Activated T-cell treated with anti-CD3 and anti-CD28 coated beads for 4 hours (primary cell): Measurements from ENCODE around the gene SELENOW.
"Not testable (repeated sequence)": the region's sequence is repeated elsewhere in the genome, so short reads cannot be mapped to it uniquely, and the experiment has no call there.

Source experiments
- DNase-seq: peaks from one replicate; pipeline ENCODE4 v3.0.0-alpha.2; 2020

SELENOW gene

GRCh38 chr19:47787307-47787706 lies 8.8 kb downstream of the SELENOW start:
- not testable (repeated sequence) for DNase-seq

GRCh38 chr19:47789811-47790210 lies 11.3 kb downstream of the SELENOW start:
- not testable (repeated sequence) for DNase-seq

GRCh38 chr19:47790398-47790814 lies 11.9 kb downstream of the SELENOW start:
- DNase-seq = peak; percentile 87

- no peak for DNase-seq
Measured at GRCh38 chr19:47792616-47793015, 14.1 kb downstream of the SELENOW start.

- no peak for DNase-seq
Measured at GRCh38 chr19:47794526-47794925, 16.0 kb downstream of the SELENOW start.

- no peak for DNase-seq
Measured at GRCh38 chr19:47796785-47797184, 18.3 kb downstream of the SELENOW start.

- no peak for DNase-seq
Measured at GRCh38 chr19:47797996-47798903, 19.7 kb downstream of the SELENOW start.

GRCh38 chr19:47798904-47799266 lies 20.4 kb downstream of the SELENOW start:
- DNase-seq = no peak

- DNase-seq = no peak
Measured at GRCh38 chr19:47801270-47801669, 22.8 kb downstream of the SELENOW start.

GRCh38 chr19:47802521-47803043 lies 24.1 kb downstream of the SELENOW start:
- DNase-seq = no peak

- DNase-seq = not testable (repeated sequence)
Measured at GRCh38 chr19:47803148-47803547, 24.6 kb downstream of the SELENOW start.

GRCh38 chr19:47803671-47804070 lies 25.2 kb downstream of the SELENOW start:
- not testable (repeated sequence) for DNase-seq

- DNase-seq = not testable (repeated sequence)
Measured at GRCh38 chr19:47804451-47804850, 25.9 kb downstream of the SELENOW start, which contains the start of gene TPRX1. TSS of gene TPRX1 (minus strand) at chr19:47804551. CDS start at chr19:47804539, 12 bp downstream.

- DNase-seq = no peak
Measured at GRCh38 chr19:47805313-47805712, 26.8 kb downstream of the SELENOW start.

- no peak for DNase-seq
Measured at GRCh38 chr19:47806435-47806834, 27.9 kb downstream of the SELENOW start.

- DNase-seq = peak; percentile 74
Measured at GRCh38 chr19:47813304-47813994, 34.9 kb downstream of the SELENOW start.

GRCh38 chr19:47813995-47814328 lies 35.5 kb downstream of the SELENOW start:
- no peak for DNase-seq

- not testable (repeated sequence) for DNase-seq
Measured at GRCh38 chr19:47816270-47816669, 37.8 kb downstream of the SELENOW start.

- DNase-seq = not testable (repeated sequence)
Measured at GRCh38 chr19:47818221-47818620, 39.7 kb downstream of the SELENOW start.

- DNase-seq = no peak
Measured at GRCh38 chr19:47819858-47820257, 41.4 kb downstream of the SELENOW start.

GRCh38 chr19:47820410-47820809 lies 41.9 kb downstream of the SELENOW start:
- no peak for DNase-seq

GRCh38 chr19:47821460-47822020 lies 43.0 kb downstream of the SELENOW start, which contains the start of gene CRX:
TSS of gene CRX (plus strand) at chr19:47821937. CDS start at chr19:47834444, 12,507 bp downstream.
- no peak for DNase-seq

- DNase-seq = no peak
Measured at GRCh38 chr19:47824396-47824795, 45.9 kb downstream of the SELENOW start.
